Stimulated activated CD8-positive, alpha-beta memory T cell treated with anti-CD3 and anti-CD28 coated beads, Interleukin-7, amount 100 ng/mL, for 4 hours (primary cell): Measurements from ENCODE around the gene CETP.

Source experiments
- DNase-seq, 2 donors: peaks; one replicate each; pipeline ENCODE4 v3.0.0-alpha.2; 2020; ENCODE audit warnings: low read depth in 2 of 2

The CETP gene

GRCh38 chr16:57022445-57022844 lies 60.7 kb downstream of the CETP start:
- DNase-seq, result no peak

- DNase-seq, result peak; percentile 65 to 71
Measured at GRCh38 chr16:57023541-57024249, 61.9 kb downstream of the CETP start.

- no peak for DNase-seq
Measured at GRCh38 chr16:57024894-57025680, 63.3 kb downstream of the CETP start.

GRCh38 chr16:57025941-57026777 lies 64.4 kb downstream of the CETP start:
- DNase-seq, result no peak

- no peak for DNase-seq
Measured at GRCh38 chr16:57026778-57027062, 65.0 kb downstream of the CETP start.

- DNase-seq, result no peak
Measured at GRCh38 chr16:57027067-57027466, 65.3 kb downstream of the CETP start.

GRCh38 chr16:57028086-57028485 lies 66.3 kb downstream of the CETP start:
- no peak for DNase-seq

GRCh38 chr16:57029161-57030160 lies 67.7 kb downstream of the CETP start:
- peak in 1 of 2 donors; percentile 17 for DNase-seq

- no peak for DNase-seq
Measured at GRCh38 chr16:57030346-57030902, 68.7 kb downstream of the CETP start.

- no peak for DNase-seq
Measured at GRCh38 chr16:57031156-57031555, 69.4 kb downstream of the CETP start.

- DNase-seq, result no peak
Measured at GRCh38 chr16:57032346-57032745, 70.6 kb downstream of the CETP start.

- no peak for DNase-seq
Measured at GRCh38 chr16:57032931-57033330, 71.2 kb downstream of the CETP start.
